K562 (cell line): Measurements from ENCODE around the gene ADCY6. TPM values are rescaled to one million over a fixed set of nuclear protein-coding genes. Genes with fewer than 3 reads are reported as not detected.

Experiments
- ATAC-seq: fragments of 200-7000 bp; cut with Tn5 transposase; 3 replicates; pipeline ENCODE4 v1.9.1; 2020; ENCODE audit warnings: moderate library complexity
- BruUV-seq: library from RNA; stranded (reverse); fragments of 400-500 nt; replicated peaks from 2 replicates; lab custom pipeline; 2021; lab: Mats Ljungman, UMichigan
- CTCF ChIA-PET: fragments of 300-600 bp; formaldehyde crosslinking; extraction: SDS; loops from one replicate; lab custom pipeline; 2021; ENCODE audit warnings: low intra/inter-chr PET ratio; lab: Yijun Ruan, JAX
- POLR2A ChIA-PET: fragments of 300-600, 350-650 bp; sonication (Branson Sonifier 250); formaldehyde crosslinking; extraction: SDS; loops from one replicate; lab custom pipeline; 2021; ENCODE audit warnings: antibody characterized with exemption, inconsistent platforms; lab: Yijun Ruan, JAX
- DNase-seq, 4 experiments: peaks; one replicate each; pipeline versions ENCODE4 v3.0.0 to v3.0.0-alpha.2; 2011 to 2018; ENCODE audit warnings: low spot score in 3 of 4, mixed read lengths in 3 of 4; ENCODE audit errors: extremely low read depth in 1 of 4
- FAIRE-seq: peaks from 2 replicates; lab custom pipeline; 2011; peaks lifted over from hg19 to GRCh38; lab: Jason Lieb, UNC
- H2AFZ ChIP-seq: 2 replicates; pipeline ENCODE4 v1.6.0; 2011; ENCODE audit warnings: low read depth, low read length, control low read depth, inconsistent platforms
- H3K27ac ChIP-seq: fragments of 200-600 bp; 3 replicates; pipeline ENCODE4 v1.8.0; 2011; ENCODE audit warnings: low read depth, mild to moderate bottlenecking, control low read depth, inconsistent platforms, low read length, moderate library complexity, mixed read lengths; ENCODE audit errors: extremely low read depth
- H3K27me3 ChIP-seq, 2 experiments: fragments of 300-600 bp in 1 of 2; 2 replicates in 1 of 2; 3 replicates in 1 of 2; pipeline versions ENCODE4 v1.6.0 to v1.8.0; 2011; ENCODE audit warnings: inconsistent platforms in 2 of 2, low read length in 2 of 2, mild to moderate bottlenecking in 1 of 2, mixed read lengths in 1 of 2, moderate library complexity in 1 of 2; ENCODE audit not compliant: control insufficient read depth in 2 of 2, insufficient read depth in 2 of 2
- H3K36me3 ChIP-seq: fragments of 300-600 bp; 3 replicates; pipeline ENCODE4 v1.8.0; 2011; ENCODE audit warnings: mild to moderate bottlenecking, low read length, inconsistent platforms; ENCODE audit not compliant: control insufficient read depth, insufficient read depth
- H3K4me1 ChIP-seq, 2 experiments: fragments of 200-600 bp in 1 of 2; replicated peaks in 1 of 2; 2 replicates in 1 of 2; 3 replicates in 1 of 2; pipeline versions ENCODE4 v1.5.1 to v1.8.0; 2011; ENCODE audit warnings: inconsistent platforms in 2 of 2, low read length in 2 of 2, mild to moderate bottlenecking in 1 of 2, mixed read lengths in 1 of 2, moderate library complexity in 1 of 2; ENCODE audit not compliant: control insufficient read depth in 2 of 2, insufficient read depth in 2 of 2
- H3K4me2 ChIP-seq: 2 replicates; pipeline ENCODE4 v1.6.1; 2011; ENCODE audit warnings: low read length, control low read depth, inconsistent platforms, mixed read lengths; ENCODE audit not compliant: insufficient read depth
- H3K4me3 ChIP-seq: fragments of 200-600 bp; sonication (generic), shearing (Covaris generic); 2 replicates; pipeline ENCODE4 v1.5.1; 2016; ENCODE audit warnings: control low read depth, inconsistent platforms
- H3K79me2 ChIP-seq: fragments of 200-600 bp; 3 replicates; pipeline ENCODE4 v1.8.0; 2011; ENCODE audit warnings: low read length, inconsistent platforms; ENCODE audit not compliant: control insufficient read depth, insufficient read depth
- H3K9ac ChIP-seq, 2 experiments: 2 replicates each; pipeline versions ENCODE4 v1.6.0 to v1.6.1; 2011; ENCODE audit warnings: low read depth in 2 of 2, low read length in 2 of 2, control low read depth in 1 of 2, inconsistent platforms in 1 of 2, mild to moderate bottlenecking in 1 of 2, mixed read lengths in 1 of 2; ENCODE audit not compliant: insufficient read depth in 1 of 2
- H3K9me1 ChIP-seq: one replicate; pipeline ENCODE4 v1.6.0; 2011; ENCODE audit warnings: inconsistent platforms, mild to moderate bottlenecking, low read length, moderate library complexity; ENCODE audit not compliant: control insufficient read depth, insufficient read depth
- H3K9me3 ChIP-seq: replicated peaks from 2 replicates; pipeline ENCODE4 v1.5.1; 2011; ENCODE audit warnings: low read depth, low read length, inconsistent platforms; ENCODE audit not compliant: control insufficient read depth, insufficient read depth
- H4K20me1 ChIP-seq: replicated peaks from 2 replicates; pipeline ENCODE4 v1.6.1; 2011; ENCODE audit warnings: low read length, inconsistent platforms, mixed read lengths; ENCODE audit not compliant: control insufficient read depth, insufficient read depth
- EP400 ChIP-seq: fragments of 450-650 bp; IDR thresholded peaks from 2 replicates; pipeline ENCODE4 v1.6.1; 2017; ENCODE audit warnings: antibody characterized with exemption, mild to moderate bottlenecking, moderate library complexity
- MCM7 ChIP-seq, 2 experiments: fragments of 450-650 bp; IDR thresholded peaks; 2 replicates each; pipeline ENCODE4 v1.6.1; 2016 to 2018
- MTA1 ChIP-seq: fragments of 450-650 bp; IDR thresholded peaks from 2 replicates; pipeline ENCODE4 v1.6.1; 2017; ENCODE audit warnings: borderline replicate concordance
- NR2F6 ChIP-seq: fragments of 450-650 bp; formaldehyde crosslinking; IDR thresholded peaks from 2 replicates; pipeline ENCODE4 v1.4.0; 2020; ENCODE audit warnings: mild to moderate bottlenecking
- RUNX1 ChIP-seq: sonication (generic); IDR thresholded peaks from 2 replicates; pipeline ENCODE4 v1.6.1; 2016; ENCODE audit warnings: antibody characterized with exemption, low read depth
- SMC3 ChIP-seq: conservative IDR thresholded peaks from 2 replicates; pipeline ENCODE4 v1.6.1; 2011; ENCODE audit warnings: low read depth, low read length, improper control_type of control experiment; ENCODE audit not compliant: insufficient read depth
- SUPT5H ChIP-seq: fragments of 450-650 bp; IDR thresholded peaks from 2 replicates; pipeline ENCODE4 v1.6.1; 2016
- WGBS: fragments of 100-300 bp; shearing (Covaris generic); methylation state at CpG from one replicate; pipeline ENCODE4 v1.1.6; 2016; ENCODE audit warnings: low coverage, mixed read lengths; ENCODE audit not compliant: insufficient coverage; ENCODE audit errors: missing lambda C conversion rate; 5-methylcytosine and 5-hydroxymethylcytosine counted together
- in situ Hi-C: fragments of 300-500 bp; cut with MboI; formaldehyde crosslinking; loops from 4 replicates; pipeline ENCODE4 v1.15.0; 2018; ENCODE audit warnings: inconsistent platforms, mixed read lengths
- intact Hi-C: fragments of 100-400 bp; cut with micrococcal nuclease; formaldehyde crosslinking; loops from 2 replicates; pipeline ENCODE4 v1.14.2; 2022
- polyA plus RNA-seq, 8 experiments: library from polyadenylated mRNA; depleted of rRNA in 4 of 8; stranded (reverse) in 5 of 8; unstranded in 3 of 8; fragments of >200 nt; fragmentation: Nextera tagmentation in 2 of 8; fragmentation: Illumina TruSeq in 1 of 8; extraction: Ambion mirVana in 2 of 8; extraction: Trizol in 1 of 8; gene quantifications; 2 replicates each; pipeline versions ENCODE4 v1.2.1 to v1.2.3, GENCODE V29; 2011 to 2014; ENCODE audit warnings: inconsistent platforms in 1 of 8, missing spikeins in 1 of 8
- total RNA-seq, 7 experiments: library from RNA; depleted of rRNA in 6 of 7; stranded (reverse); fragments of >200 nt in 6 of 7; fragmentation: Illumina TruSeq in 2 of 7; extraction: Trizol in 2 of 7; gene quantifications; 2 replicates each; pipeline versions ENCODE4 v1.2.1 to v1.2.3, GENCODE V29; 2011 to 2021; ENCODE audit warnings: low replicate concordance in 1 of 7
- TF ChIP-seq, protein P1 (sequence below): IDR thresholded peaks from 2 replicates; pipeline ENCODE4 v1.6.1; 2011; ENCODE audit warnings: borderline replicate concordance, low read depth, mild to moderate bottlenecking, moderate library complexity, low read length; ENCODE audit not compliant: insufficient read depth, poor library complexity, severe bottlenecking
- TF ChIP-seq, protein P2 (sequence below): fragments of 450-650 bp; formaldehyde crosslinking; IDR thresholded peaks from 2 replicates; pipeline ENCODE4 v1.4.0; 2022; ENCODE audit warnings: mild to moderate bottlenecking, moderate library complexity

Gene ADCY6
- total and polyA plus RNA-seq, 9 of the 15 experiments (the other 6 are each of a cell fraction or from before 2014, with no cell fraction given) = 0.01 to 1.0 (median 0.53) TPM

DNA sequence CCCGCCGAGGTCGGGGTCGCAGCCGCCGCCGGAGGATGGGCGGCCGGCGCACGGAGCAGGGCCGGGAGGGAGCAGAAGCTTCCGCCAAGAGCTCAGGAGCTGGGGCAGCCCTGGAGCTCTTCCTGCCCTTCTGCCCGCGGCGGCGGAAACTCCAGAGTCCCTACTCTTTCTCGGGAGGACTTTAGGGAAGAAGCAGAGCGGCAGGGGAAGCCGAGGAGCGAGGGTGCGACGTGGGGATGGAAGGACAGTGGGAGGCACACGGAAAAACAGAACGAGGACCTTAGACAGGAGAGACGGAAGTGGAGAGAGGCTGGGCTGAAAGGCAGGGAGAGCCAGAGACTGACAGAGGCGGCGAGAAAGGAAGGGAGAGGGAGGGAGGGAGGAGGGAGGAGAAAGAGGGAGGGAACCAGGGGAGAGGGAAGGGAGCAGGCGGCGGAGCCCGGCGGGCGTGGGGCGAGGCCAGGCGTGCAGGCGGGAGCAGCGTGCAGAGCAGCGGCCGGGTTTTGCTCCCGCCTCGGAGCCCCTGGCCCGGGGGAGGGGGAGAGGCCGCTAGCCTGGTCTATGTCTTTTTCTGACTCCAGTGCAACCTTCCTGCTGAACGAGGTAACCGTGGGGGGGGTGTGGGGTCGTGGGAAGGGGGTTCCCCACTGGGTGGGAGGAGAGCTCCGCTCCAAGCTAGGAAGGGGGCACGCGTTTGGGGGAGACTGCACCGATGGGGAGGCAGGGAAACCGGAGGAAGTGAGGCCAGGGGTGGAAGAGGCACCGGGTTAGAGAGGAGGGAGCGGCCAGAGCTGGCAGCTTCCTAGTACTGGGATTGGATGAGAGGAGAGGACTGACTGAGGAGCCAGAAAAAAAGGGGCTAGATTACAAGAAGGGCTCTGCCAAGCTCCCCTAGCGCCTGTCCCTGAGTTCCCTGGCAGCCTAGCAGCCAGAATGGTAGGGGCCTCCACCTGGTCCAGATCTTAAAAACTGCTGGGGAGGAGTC, 26.5 kb upstream of the ADCY6 start (continued):
- TF ChIP-seq, protein P1, sequence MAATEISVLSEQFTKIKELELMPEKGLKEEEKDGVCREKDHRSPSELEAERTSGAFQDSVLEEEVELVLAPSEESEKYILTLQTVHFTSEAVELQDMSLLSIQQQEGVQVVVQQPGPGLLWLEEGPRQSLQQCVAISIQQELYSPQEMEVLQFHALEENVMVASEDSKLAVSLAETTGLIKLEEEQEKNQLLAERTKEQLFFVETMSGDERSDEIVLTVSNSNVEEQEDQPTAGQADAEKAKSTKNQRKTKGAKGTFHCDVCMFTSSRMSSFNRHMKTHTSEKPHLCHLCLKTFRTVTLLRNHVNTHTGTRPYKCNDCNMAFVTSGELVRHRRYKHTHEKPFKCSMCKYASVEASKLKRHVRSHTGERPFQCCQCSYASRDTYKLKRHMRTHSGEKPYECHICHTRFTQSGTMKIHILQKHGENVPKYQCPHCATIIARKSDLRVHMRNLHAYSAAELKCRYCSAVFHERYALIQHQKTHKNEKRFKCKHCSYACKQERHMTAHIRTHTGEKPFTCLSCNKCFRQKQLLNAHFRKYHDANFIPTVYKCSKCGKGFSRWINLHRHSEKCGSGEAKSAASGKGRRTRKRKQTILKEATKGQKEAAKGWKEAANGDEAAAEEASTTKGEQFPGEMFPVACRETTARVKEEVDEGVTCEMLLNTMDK = no peak
- TF ChIP-seq MTA1 (peak; percentile 69; the same call in 1 of the 2 replicates), SUPT5H (peak; percentile 92)
- TF ChIP-seq, all 486 proteins: peak for 76

DNA sequence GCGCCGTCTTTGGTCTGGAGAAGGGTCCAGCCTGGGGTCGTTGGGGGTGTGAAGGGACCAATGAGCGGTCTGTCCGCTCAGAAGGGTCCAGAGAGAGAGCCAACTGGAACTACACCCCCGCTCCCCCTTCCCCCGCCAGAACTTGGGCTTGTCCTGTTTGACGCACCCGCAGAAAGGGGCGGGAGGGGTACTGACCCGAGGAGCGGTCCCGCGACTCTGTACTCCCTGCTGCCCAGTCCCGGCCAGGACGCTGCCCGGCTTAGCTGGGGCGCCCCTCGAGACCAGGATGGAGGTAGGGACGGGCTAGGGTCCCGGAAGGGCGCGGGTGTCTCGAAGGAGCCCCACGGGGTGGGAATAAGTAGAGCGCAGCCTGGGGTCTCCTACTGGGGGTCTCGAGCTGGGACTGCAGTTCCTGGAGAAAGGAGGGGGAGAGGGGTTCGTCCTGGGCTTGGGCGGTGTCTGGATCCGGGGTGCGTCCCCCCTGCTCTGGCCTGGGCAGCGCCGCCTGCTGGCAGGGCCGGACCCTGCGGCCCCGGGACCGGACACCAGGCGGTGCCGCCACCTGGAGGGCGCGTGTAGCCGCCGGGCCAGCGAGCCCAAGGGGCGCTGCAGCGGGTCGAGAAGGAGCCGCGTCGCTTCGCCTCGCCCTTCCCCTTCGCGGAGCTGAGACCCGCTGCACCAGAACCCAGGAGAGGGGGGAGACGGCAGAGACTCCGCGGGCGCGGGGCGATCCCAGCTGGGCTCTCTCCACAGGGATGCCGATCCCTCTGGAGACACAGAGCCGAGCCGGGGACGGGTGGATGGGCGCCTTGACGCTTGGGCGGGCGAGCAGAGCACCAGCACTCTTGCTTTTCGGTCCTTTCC, 25.6 kb upstream of the ADCY6 start:
- Histone ChIP-seq H3K27ac (peak overlapping the region; percentile 61), H3K4me2 (peak overlapping the region; percentile 84), H4K20me1 (0 out of 2 replicates have a peak, but pooled peaks cover 3% of the 10 kb centered on the region), H3K9me3 (no peaks in the 10 kb centered on the region), H3K9ac (peak overlapping the region; percentile 79 to 91), H2AFZ (peak overlapping the region; percentile 99), H3K79me2 (no peaks in the 10 kb centered on the region), H3K27me3 (peaks cover 0 to 15% of the 10 kb centered on the region in 2 experiments; a peak in 2 of 5 replicates), H3K9me1 (no peaks in the 10 kb centered on the region), H3K4me1 (peaks cover 4 to 38% of the 10 kb centered on the region in 2 experiments; a peak in 3 of 5 replicates), H3K4me3 (peak overlapping the region; percentile 65), H3K36me3 (no peaks in the 10 kb centered on the region)
- TSS peak; percentile 58 for BruUV-seq
- POLR2A ChIA-PET = interaction anchor here (0.6 to 1.4 kb wide), 9 partner anchors 9 to 69 kb away, joined by 3 to 6 read pairs (median 5); partner anchors contain the start of gene RND1
- intact Hi-C loops = loop anchor here (2.0 kb wide), 2 partner anchors 38 to 76 kb away; partner anchors contain the start of gene DDX23
- CTCF ChIA-PET = interaction anchor here (0.6 to 2.1 kb wide), 6 partner anchors 61 to 1068 kb away, joined by 3 to 9 read pairs (median 3); no protein-coding TSS in a partner anchor
- under 1% methylated on average over 50 of the region's 70 CpGs for WGBS
- DNase-seq = peak; percentile 90 to 96 (median 94)
- in situ Hi-C loops = no loop called here
- ATAC-seq = peak; percentile 92
- peak; percentile 52 for FAIRE-seq
- TF ChIP-seq, protein P1 = peak; percentile 99
- TF ChIP-seq EP400 = peak; percentile 55; the same call in 1 of the 2 replicates
- peak; percentile 85 for TF ChIP-seq SMC3
- TF ChIP-seq MCM7 (IDR thresholded peaks at IDR 0.05) = no peak
- no peak for TF ChIP-seq NR2F6 (CRISPR knock-in tag)
- TF ChIP-seq, protein P2, sequence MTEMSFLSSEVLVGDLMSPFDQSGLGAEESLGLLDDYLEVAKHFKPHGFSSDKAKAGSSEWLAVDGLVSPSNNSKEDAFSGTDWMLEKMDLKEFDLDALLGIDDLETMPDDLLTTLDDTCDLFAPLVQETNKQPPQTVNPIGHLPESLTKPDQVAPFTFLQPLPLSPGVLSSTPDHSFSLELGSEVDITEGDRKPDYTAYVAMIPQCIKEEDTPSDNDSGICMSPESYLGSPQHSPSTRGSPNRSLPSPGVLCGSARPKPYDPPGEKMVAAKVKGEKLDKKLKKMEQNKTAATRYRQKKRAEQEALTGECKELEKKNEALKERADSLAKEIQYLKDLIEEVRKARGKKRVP = no peak
- no peak for TF ChIP-seq RUNX1
